COLO668 (cell line): ENCODE measurements around the gene CDC37L1.
"Not testable (repeated sequence)": the region's sequence is repeated elsewhere in the genome, so short reads cannot be mapped to it uniquely, and the experiment has no call there.

ENCODE experiments used
- DNase-seq: peaks from one replicate; lab custom pipeline; 2025; ENCODE audit not compliant: unreplicated experiment; lab: John Stamatoyannopoulos, UW

CDC37L1 gene

GRCh38 chr9:4679268-4680172 is at the start of gene CDC37L1:
CDC37L1 (plus strand) TSS chr9:4679569; CDS start chr9:4679768, 199 bp downstream.
- DNase-seq, result peak; percentile 96

- DNase-seq, result no peak
These were observed 48.5 kb upstream of the CDC37L1 start for GRCh38 chr9:4630836-4631235.

GRCh38 chr9:4638968-4639367 is 40.4 kb upstream of the CDC37L1 start:
- no peak for DNase-seq

- no peak for DNase-seq
These were observed 39.9 kb upstream of the CDC37L1 start for GRCh38 chr9:4639420-4639819.

- peak; percentile 19 for DNase-seq
These were observed 39.3 kb upstream of the CDC37L1 start for GRCh38 chr9:4640027-4640426.

GRCh38 chr9:4642351-4642750 is 37.0 kb upstream of the CDC37L1 start:
- DNase-seq, result no peak

- no peak for DNase-seq
These were observed 25.3 kb upstream of the CDC37L1 start for GRCh38 chr9:4654084-4654483.

GRCh38 chr9:4654538-4654937 is 24.8 kb upstream of the CDC37L1 start:
- no peak for DNase-seq

GRCh38 chr9:4656196-4656595 is 23.2 kb upstream of the CDC37L1 start:
- DNase-seq, result not testable (repeated sequence)

GRCh38 chr9:4656621-4657020 is 22.7 kb upstream of the CDC37L1 start:
- no peak for DNase-seq

- peak; percentile 22 for DNase-seq
These were observed 21.8 kb upstream of the CDC37L1 start for GRCh38 chr9:4657426-4658159.

- DNase-seq, result not testable (repeated sequence)
These were observed 18.7 kb upstream of the CDC37L1 start for GRCh38 chr9:4660665-4661064.

- DNase-seq, result no peak
These were observed 18.2 kb upstream of the CDC37L1 start for GRCh38 chr9:4661165-4661564.

GRCh38 chr9:4661611-4662010 is 17.8 kb upstream of the CDC37L1 start:
- no peak for DNase-seq

GRCh38 chr9:4662108-4662988 is 17.0 kb upstream of the CDC37L1 start, which contains the start of gene PLPP6:
PLPP6 (plus strand) TSS chr9:4662294; CDS start chr9:4662376, 82 bp downstream.
- DNase-seq, result peak; percentile 94

GRCh38 chr9:4662989-4663792 is 16.2 kb upstream of the CDC37L1 start:
- peak; percentile 62 for DNase-seq

- no peak for DNase-seq
These were observed 15.4 kb upstream of the CDC37L1 start for GRCh38 chr9:4663956-4664355.

GRCh38 chr9:4665357-4665756 is 14.0 kb upstream of the CDC37L1 start:
- no peak for DNase-seq

- DNase-seq, result peak; percentile 86
These were observed 13.2 kb upstream of the CDC37L1 start, which contains the start of gene SPATA6L for GRCh38 chr9:4666042-4666699. SPATA6L (minus strand) TSS chr9:4666480; CDS start chr9:4666250, 230 bp downstream.
